Neural progenitor cell (in vitro differentiated cells): Measurements from ENCODE around the gene AQP5. TPM values are rescaled to one million over a fixed set of nuclear protein-coding genes. Genes with fewer than 3 reads are reported as not detected.
A peak's percentile ranks its signal among the peaks of the same experiment; 100 is the strongest.

Experiments
- DNase-seq: peaks from one replicate; pipeline ENCODE4 v3.0.0-alpha.2; 2016; ENCODE audit warnings: low spot score
- H2AFZ ChIP-seq: fragments of 200-600 bp; sonication (generic); replicated peaks from 2 replicates; pipeline ENCODE4 v1.6.1; 2016; ENCODE audit warnings: antibody characterized with exemption
- H3F3A ChIP-seq: fragments of 200-600 bp; sonication (generic); 2 replicates; pipeline ENCODE4 v1.6.1; 2016; ENCODE audit warnings: antibody characterized with exemption, low read depth
- H3K27ac ChIP-seq: fragments of 200-600 bp; sonication (generic); 2 replicates; pipeline ENCODE4 v1.5.1; 2016; ENCODE audit warnings: mild to moderate bottlenecking
- H3K27me3 ChIP-seq: fragments of 200-600 bp; sonication (generic); 2 replicates; pipeline ENCODE4 v1.6.1; 2016; ENCODE audit warnings: mild to moderate bottlenecking, moderate library complexity
- H3K36me3 ChIP-seq: fragments of 200-600 bp; sonication (generic); 2 replicates; pipeline ENCODE4 v1.5.1; 2016
- H3K4me1 ChIP-seq: fragments of 200-600 bp; sonication (generic); 2 replicates; pipeline ENCODE4 v1.6.1; 2016; ENCODE audit warnings: mixed run types
- H3K4me2 ChIP-seq: fragments of 200-600 bp; sonication (generic); 2 replicates; pipeline ENCODE4 v1.6.1; 2016
- H3K4me3 ChIP-seq: fragments of 200-600 bp; sonication (generic); 2 replicates; pipeline ENCODE4 v1.5.1; 2016
- H3K79me2 ChIP-seq: fragments of 200-600 bp; sonication (generic); 2 replicates; pipeline ENCODE4 v1.6.1; 2016; ENCODE audit warnings: low read depth
- H3K9ac ChIP-seq: fragments of 200-600 bp; sonication (generic); 2 replicates; pipeline ENCODE4 v1.6.1; 2016
- H3K9me3 ChIP-seq: fragments of 200-600 bp; sonication (generic); 2 replicates; pipeline ENCODE4 v1.5.1; 2016; ENCODE audit warnings: low read depth
- H4K20me1 ChIP-seq: fragments of 200-600 bp; sonication (generic); 2 replicates; pipeline ENCODE4 v1.6.1; 2016; ENCODE audit warnings: low read depth
- H3K27ac Mint-ChIP-seq: 3 replicates; pipeline ENCODE4 v1.8.0; 2021; ENCODE audit warnings: mixed read lengths
- H3K27me3 Mint-ChIP-seq: 2 replicates; pipeline ENCODE4 v1.8.0; 2022; ENCODE audit warnings: low read depth, mild to moderate bottlenecking, inconsistent platforms, moderate library complexity, mixed read lengths; ENCODE audit not compliant: insufficient read depth
- H3K36me3 Mint-ChIP-seq: 3 replicates; pipeline ENCODE4 v1.8.0; 2021; ENCODE audit warnings: mixed read lengths
- H3K4me1 Mint-ChIP-seq: 3 replicates; pipeline ENCODE4 v1.8.0; 2021; ENCODE audit warnings: mixed read lengths
- H3K4me3 Mint-ChIP-seq: 3 replicates; pipeline ENCODE4 v1.8.0; 2021; ENCODE audit warnings: mild to moderate bottlenecking, moderate library complexity, mixed read lengths
- H3K9me3 Mint-ChIP-seq: 3 replicates; pipeline ENCODE4 v1.8.0; 2020; ENCODE audit warnings: mixed read lengths
- CTCF ChIP-seq: fragments of 200-600 bp; sonication (generic); IDR thresholded peaks from 2 replicates; pipeline ENCODE4 v1.5.1; 2017; ENCODE audit warnings: antibody characterized with exemption, mild to moderate bottlenecking
- EZH2 ChIP-seq: fragments of 200-600 bp; sonication (generic); IDR thresholded peaks from 2 replicates; pipeline ENCODE4 v1.6.1; 2017; ENCODE audit warnings: antibody characterized with exemption, mild to moderate bottlenecking, moderate library complexity
- EZH2phosphoT487 ChIP-seq: fragments of 200-600 bp; sonication (generic); IDR thresholded peaks from 2 replicates; pipeline ENCODE4 v1.6.1; 2017; ENCODE audit warnings: antibody characterized with exemption
- total RNA-seq: library from RNA; depleted of rRNA; stranded (reverse); fragments of >200 nt; gene quantifications from 2 replicates; pipeline ENCODE4 v1.2.3, GENCODE V29; 2015; ENCODE audit warnings: low replicate concordance

The AQP5 gene
- total RNA-seq, 1 donor from 2014 or later, result not detected

- Mint-ChIP-seq H3K4me3 (no peak overlapping the region), H3K4me1 (peaks cover 53% of the 10 kb centered on the region), H3K27me3 (peaks cover 10% of the 10 kb centered on the region), H3K9me3 (no peaks in the 10 kb centered on the region), H3K36me3 (no peaks in the 10 kb centered on the region), H3K27ac (no peak overlapping the region)
- H3K27ac ChIP-seq, result no peak overlapping the region
- DNase-seq, result no peak
- H3F3A ChIP-seq, result peaks cover 26% of the 10 kb centered on the region
- H3K9ac ChIP-seq, result no peak overlapping the region
- no peaks in the 10 kb centered on the region for H3K79me2 ChIP-seq
- H4K20me1 ChIP-seq, result peaks cover 18% of the 10 kb centered on the region
- no peak for TF ChIP-seq EZH2phosphoT487
- no peak for TF ChIP-seq EZH2
- TF ChIP-seq CTCF, result no peak
- no peaks in the 10 kb centered on the region for H3K9me3 ChIP-seq
- H3K27me3 ChIP-seq, result no peaks in the 10 kb centered on the region
- H3K36me3 ChIP-seq, result no peaks in the 10 kb centered on the region
- H3K4me3 ChIP-seq, result no peak overlapping the region
- no peak overlapping the region for H3K4me2 ChIP-seq
- no peak overlapping the region for H2AFZ ChIP-seq
- peaks cover 37% of the 10 kb centered on the region for H3K4me1 ChIP-seq
Measured at GRCh38 chr12:49979791-49980190, 18.1 kb downstream of the AQP5 start.

- H3K4me3 ChIP-seq, result no peak overlapping the region
Measured at GRCh38 chr12:49980501-49981349, 19.1 kb downstream of the AQP5 start.

GRCh38 chr12:49982246-49983087, 20.8 kb downstream of the AQP5 start:
- no peak overlapping the region for H3K4me2 ChIP-seq

More at GRCh38 chr12:49980501-49981349, 19.1 kb downstream of the AQP5 start:
- H3K27ac ChIP-seq, result no peak overlapping the region
- H2AFZ ChIP-seq, result no peak overlapping the region
- no peak for TF ChIP-seq CTCF
- TF ChIP-seq EZH2, result no peak
- no peak for TF ChIP-seq EZH2phosphoT487
- no peaks in the 10 kb centered on the region for H3K27me3 ChIP-seq
- H3K9me3 ChIP-seq, result no peaks in the 10 kb centered on the region
- Mint-ChIP-seq H3K36me3 (no peaks in the 10 kb centered on the region), H3K4me3 (no peak overlapping the region), H3K27ac (peak overlapping the region; percentile 69), H3K9me3 (no peaks in the 10 kb centered on the region), H3K27me3 (peaks cover 9% of the 10 kb centered on the region), H3K4me1 (peaks cover 58% of the 10 kb centered on the region)
- no peaks in the 10 kb centered on the region for H3K79me2 ChIP-seq
- H3K4me2 ChIP-seq, result peak overlapping the region; percentile 52
- peaks cover 42% of the 10 kb centered on the region for H3K4me1 ChIP-seq
- peak; percentile 41 for DNase-seq
- H3F3A ChIP-seq, result peaks cover 33% of the 10 kb centered on the region
- H3K36me3 ChIP-seq, result no peaks in the 10 kb centered on the region
- H3K9ac ChIP-seq, result no peak overlapping the region
- peaks cover 22% of the 10 kb centered on the region for H4K20me1 ChIP-seq

More at GRCh38 chr12:49982246-49983087, 20.8 kb downstream of the AQP5 start:
- no peaks in the 10 kb centered on the region for H3K9me3 Mint-ChIP-seq
- DNase-seq, result no peak
- no peak overlapping the region for H3K27ac ChIP-seq
- no peaks in the 10 kb centered on the region for H3K9me3 ChIP-seq
- H3K27ac Mint-ChIP-seq, result no peak overlapping the region
- peaks cover 8% of the 10 kb centered on the region for H3K27me3 Mint-ChIP-seq
- no peak overlapping the region for H2AFZ ChIP-seq
- H3K9ac ChIP-seq, result no peak overlapping the region
- peaks cover 42% of the 10 kb centered on the region for H3K4me1 ChIP-seq
- H3K4me3 ChIP-seq, result no peak overlapping the region
- H3K4me1 Mint-ChIP-seq, result peaks cover 63% of the 10 kb centered on the region
- peaks cover 2% of the 10 kb centered on the region for H3K36me3 Mint-ChIP-seq
- peaks cover 33% of the 10 kb centered on the region for H3F3A ChIP-seq
- peaks cover 24% of the 10 kb centered on the region for H4K20me1 ChIP-seq
- H3K79me2 ChIP-seq, result no peaks in the 10 kb centered on the region
- TF ChIP-seq EZH2, result no peak
- no peak for TF ChIP-seq CTCF
- no peak for TF ChIP-seq EZH2phosphoT487
- H3K36me3 ChIP-seq, result no peaks in the 10 kb centered on the region
- no peak overlapping the region for H3K4me3 Mint-ChIP-seq
- no peaks in the 10 kb centered on the region for H3K27me3 ChIP-seq
